Retinal pigment epithelial cell (primary cell): Measurements from ENCODE around the gene SEZ6.
"Not testable (repeated sequence)": the region's sequence is repeated elsewhere in the genome, so short reads cannot be mapped to it uniquely, and the experiment has no call there.

ENCODE experiments used
- DNase-seq: peaks from one replicate; pipeline ENCODE4 v3.0.0-alpha.2; 2010; ENCODE audit warnings: low read depth
- H3K4me3 ChIP-seq: 2 replicates; pipeline ENCODE4 v1.5.1; 2011; ENCODE audit warnings: mild to moderate bottlenecking, low read length, control low read depth, moderate library complexity
- TF ChIP-seq, protein P1 (sequence below): conservative IDR thresholded peaks from 2 replicates; pipeline ENCODE4 v1.5.1; 2011; ENCODE audit warnings: low read depth, low read length, control low read depth, inconsistent platforms

SEZ6 gene

DNA sequence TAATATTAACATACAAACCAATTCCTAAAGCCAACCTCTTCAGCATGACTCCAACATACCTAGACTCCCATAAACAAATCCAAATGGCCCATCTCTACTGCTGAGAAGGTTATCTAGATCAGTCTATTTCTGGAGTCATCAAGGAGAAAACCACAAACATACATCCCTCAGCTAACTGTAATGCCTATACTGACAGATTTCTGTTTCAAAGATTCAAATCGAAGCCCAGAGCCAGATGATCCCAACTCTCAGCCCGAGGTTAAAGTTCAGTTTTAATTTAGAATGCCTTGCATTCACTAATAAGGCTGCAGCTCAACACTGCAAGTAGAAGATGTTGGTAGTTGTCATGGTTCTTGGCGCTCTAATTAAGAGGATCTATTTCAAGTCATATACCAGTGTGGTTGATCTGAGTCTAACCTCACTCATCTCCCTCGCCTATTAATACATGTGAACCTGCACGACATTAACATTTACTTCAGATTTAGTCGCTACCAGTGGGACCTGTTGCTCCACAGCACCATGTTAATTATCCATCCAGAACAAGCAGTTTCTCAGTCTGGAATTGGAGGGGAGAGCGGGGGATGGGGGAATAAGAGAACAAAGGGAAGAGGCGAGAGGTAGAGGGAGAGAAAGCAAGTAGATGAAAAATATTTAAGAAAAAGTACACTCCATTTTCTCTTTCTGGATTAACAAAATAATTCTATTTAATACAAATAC lies 69.9 kb downstream of the SEZ6 start:
- TF ChIP-seq, protein P1, sequence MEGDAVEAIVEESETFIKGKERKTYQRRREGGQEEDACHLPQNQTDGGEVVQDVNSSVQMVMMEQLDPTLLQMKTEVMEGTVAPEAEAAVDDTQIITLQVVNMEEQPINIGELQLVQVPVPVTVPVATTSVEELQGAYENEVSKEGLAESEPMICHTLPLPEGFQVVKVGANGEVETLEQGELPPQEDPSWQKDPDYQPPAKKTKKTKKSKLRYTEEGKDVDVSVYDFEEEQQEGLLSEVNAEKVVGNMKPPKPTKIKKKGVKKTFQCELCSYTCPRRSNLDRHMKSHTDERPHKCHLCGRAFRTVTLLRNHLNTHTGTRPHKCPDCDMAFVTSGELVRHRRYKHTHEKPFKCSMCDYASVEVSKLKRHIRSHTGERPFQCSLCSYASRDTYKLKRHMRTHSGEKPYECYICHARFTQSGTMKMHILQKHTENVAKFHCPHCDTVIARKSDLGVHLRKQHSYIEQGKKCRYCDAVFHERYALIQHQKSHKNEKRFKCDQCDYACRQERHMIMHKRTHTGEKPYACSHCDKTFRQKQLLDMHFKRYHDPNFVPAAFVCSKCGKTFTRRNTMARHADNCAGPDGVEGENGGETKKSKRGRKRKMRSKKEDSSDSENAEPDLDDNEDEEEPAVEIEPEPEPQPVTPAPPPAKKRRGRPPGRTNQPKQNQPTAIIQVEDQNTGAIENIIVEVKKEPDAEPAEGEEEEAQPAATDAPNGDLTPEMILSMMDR, result no peak
- no peak overlapping the region for H3K4me3 ChIP-seq

GRCh38 chr17:28934508-28934907 lies 71.3 kb downstream of the SEZ6 start:
- DNase-seq, result not testable (repeated sequence)

More for the DNA sequence above, 69.9 kb downstream of the SEZ6 start:
- DNase-seq, result no peak

GRCh38 chr17:28929787-28930186 lies 76.0 kb downstream of the SEZ6 start:
- TF ChIP-seq, protein P1, result no peak
- H3K4me3 ChIP-seq, result no peak overlapping the region
- DNase-seq, result no peak

More at GRCh38 chr17:28934508-28934907, 71.3 kb downstream of the SEZ6 start:
- H3K4me3 ChIP-seq, result not testable (repeated sequence)

DNA sequence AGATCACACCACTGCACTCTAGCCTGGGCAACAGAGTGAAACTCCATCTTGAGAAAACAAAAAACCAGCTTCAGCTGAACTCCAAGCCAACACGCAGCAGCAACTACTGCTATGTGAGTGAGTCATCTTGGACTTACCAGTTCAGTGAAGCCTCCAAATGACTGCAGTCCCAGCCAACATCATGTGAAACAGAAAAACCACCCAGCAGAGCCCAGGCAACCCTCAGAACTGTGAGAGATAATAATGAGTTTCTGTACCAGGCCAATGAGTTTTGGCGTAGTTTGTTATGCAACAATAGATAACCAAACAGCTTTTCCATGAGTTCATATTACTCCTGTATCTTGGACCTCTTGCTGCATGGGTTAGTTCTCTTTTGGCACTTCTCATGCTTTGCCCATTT lies 77.8 kb downstream of the SEZ6 start:
- TF ChIP-seq, protein P1, result no peak
- DNase-seq, result no peak
- H3K4me3 ChIP-seq, result no peak overlapping the region

DNA sequence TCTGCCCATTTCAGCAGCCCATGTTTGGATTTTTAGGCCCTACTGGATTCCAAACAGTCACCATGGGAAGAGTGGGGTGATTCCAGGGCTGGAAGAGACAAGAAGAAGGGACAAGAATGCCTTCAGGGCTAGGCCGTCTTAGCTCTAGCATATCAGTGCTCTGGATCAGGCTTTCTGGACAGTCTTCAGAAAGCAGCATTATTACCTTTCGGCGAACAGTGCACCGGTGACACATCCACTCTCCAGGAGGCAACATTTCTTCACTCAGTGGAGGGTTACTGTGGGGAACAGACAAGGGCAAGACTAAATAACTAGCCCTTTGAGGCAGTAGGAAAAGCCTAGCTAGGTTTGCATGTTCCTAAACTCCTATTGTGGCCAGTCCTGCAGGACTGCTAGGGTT lies 79.0 kb downstream of the SEZ6 start:
- TF ChIP-seq, protein P1, result no peak
- DNase-seq, result no peak
- H3K4me3 ChIP-seq, result no peak overlapping the region

DNA sequence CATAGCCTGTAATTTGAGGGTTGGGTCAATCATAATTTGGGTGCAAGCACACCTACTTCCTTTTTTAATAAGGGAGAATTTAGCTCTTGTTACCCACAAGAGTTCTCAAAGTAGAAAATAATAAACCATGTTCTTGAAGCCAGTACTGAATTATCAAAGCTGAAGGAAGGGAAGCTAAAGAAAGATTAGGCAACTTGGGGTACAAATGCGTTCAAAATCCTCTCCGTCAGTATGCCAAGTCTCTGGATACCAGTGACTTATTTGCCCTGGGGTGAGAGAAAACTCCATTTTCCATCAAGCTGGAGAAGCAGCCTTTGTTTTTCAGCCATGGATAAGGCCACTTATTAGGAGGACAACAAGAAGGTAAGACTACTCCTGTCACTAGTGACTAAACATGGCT lies 79.5 kb downstream of the SEZ6 start:
- DNase-seq, result no peak
- H3K4me3 ChIP-seq, result no peak overlapping the region
- TF ChIP-seq, protein P1, result no peak

DNA sequence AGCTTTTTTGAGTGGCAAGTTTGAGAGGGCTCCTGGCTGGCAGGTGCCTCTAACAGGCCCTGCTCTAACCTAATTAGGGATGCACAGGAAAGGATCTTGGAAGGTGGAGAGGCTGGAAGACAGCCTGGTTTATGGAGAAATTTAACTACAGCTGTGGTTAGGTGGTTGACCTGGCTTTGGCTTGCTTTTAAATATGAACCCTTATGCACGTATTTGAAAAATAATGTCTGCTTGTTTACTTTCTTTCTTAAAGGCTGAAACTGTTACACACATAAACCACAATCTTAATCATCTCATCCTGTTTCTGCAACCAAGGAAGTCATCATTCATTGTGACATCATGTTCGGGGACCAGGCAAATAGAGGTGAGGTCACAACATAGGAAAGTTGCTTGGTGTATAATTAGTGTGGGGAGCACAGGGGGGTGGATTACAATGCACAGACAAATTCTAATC lies 79.9 kb downstream of the SEZ6 start:
- DNase-seq, result no peak
- TF ChIP-seq, protein P1, result no peak
- H3K4me3 ChIP-seq, result no peak overlapping the region
